DMS114 treated with DMSO at 0.1 percent for 48 hours (cell line): ENCODE results near the gene ADAR.

Experiments
- DNase-seq: peaks from one replicate; lab custom pipeline; 2025; ENCODE audit not compliant: unreplicated experiment; lab: John Stamatoyannopoulos, UW

ADAR gene

DNA sequence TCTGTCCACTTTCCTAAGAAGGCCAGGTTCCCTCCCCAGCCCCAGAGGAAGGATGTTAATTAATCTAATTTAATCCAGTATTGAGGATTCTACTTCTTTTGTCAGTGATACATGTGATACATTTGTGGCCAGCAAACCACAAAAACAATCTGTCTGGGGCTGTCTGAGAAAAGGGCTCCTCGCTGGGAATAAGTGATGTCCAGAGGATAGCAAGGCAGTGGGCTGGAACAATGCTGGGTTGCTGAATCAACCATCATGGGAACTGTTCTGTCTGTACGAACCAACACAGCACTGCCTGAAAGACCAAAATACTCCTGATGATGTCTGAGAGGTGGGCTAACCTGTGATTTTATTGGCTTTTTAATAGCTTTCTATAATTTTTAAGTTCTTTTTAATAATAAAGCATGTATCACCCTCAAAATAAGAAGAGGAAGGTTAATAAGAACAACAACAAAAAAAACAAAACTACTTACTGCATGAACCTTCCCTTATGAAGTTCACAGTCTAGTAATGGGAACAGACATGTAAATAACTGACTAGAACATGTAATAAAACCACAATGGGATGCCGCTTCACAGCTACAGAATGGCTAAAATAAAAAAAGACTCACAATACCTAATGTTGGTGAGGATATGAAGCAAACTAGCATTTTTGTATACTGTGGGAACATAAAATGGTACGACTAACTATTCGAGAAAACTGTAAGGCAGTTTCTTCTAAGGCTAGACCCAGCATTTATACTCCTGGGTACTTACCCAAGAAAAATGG, 11.4 kb upstream of the ADAR start:
- no peak for DNase-seq

DNA sequence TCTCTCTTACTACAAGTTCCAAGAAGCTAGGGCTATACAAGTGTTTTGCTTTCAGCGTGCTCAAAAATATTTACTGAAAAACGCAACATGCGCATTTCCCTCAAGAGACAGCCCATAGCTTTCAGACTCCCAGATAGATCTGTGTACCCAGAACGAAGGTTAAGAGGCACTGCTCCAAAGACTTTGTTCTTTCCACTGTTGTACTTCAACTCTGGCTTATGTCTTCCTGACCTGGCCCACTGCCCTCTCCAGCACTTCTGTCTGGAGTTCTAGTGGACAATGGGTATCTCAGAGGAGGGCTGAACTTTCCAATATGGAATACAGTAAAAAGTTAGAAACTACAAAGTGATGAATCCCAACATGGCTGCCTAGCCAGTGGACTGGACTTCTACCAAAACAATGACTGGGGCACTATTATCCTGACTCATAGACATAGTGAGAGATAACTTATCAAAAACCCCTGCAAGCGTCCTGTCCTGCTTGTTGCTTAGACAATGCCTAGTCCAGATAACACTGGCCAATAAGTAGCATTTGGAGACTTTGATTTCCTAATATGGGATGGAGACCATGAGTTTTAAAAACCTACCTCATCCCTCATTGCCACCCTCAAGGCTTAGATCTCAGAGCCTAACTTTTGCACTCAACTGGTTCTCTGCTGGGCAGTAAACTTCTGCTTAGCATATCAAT, 8.8 kb upstream of the ADAR start:
- no peak for DNase-seq

GRCh38 chr1:154615411-154615810, 7.4 kb upstream of the ADAR start:
- DNase-seq, result no peak

GRCh38 chr1:154614901-154615300, 6.9 kb upstream of the ADAR start:
- DNase-seq, result no peak

DNA sequence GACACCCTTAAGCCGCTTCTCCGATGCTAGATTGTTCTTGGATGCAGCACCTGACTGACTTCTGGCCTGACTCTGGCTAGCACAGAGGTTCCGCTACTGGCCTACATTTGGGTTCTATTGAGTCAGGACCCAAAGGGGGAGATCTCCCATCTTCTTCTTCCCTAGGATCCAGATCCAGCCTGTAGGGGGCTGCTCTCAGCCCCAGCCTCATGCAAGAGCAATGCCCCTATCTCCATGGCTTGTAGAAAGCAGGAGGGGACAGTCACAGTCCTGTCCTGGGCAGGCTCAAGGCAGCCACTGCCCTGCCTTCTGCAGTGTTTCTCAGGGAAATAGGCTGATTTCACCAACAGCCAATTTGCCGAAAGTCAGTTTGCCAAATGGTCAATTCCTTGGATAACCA, 6.3 kb upstream of the ADAR start:
- no peak for DNase-seq

DNA sequence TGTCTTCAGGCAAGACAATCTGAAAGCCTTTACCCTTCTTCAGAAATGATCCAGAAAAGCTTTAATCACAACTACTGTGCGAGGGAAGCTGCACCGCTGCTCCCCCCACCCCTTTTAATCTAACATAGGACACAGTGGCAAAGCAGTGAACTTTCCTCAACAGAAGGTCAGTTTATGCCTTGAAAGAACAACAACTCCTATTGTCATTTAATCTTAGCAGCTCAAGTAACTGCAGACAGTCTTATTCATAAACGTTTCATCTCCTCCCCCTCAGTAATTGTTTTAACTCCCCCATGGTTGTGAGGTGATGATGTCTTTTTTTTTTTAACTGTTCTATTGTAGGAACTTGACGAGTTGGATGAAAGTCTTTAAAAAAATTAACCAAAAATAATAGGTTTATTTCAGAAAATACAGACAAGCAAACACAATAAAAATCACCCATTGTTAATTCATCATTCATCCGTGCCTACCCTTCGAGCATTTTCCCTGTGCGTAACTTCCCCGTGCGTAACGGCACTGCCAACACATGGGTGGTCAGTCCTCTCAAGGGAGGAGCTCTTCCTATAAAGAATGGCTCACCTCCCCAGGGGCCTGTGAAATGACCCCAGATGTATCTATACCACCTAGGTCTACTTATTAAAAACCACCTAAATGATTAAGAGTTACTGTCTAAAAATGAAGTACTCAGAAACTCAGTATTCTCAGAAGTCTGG, 3.3 kb upstream of the ADAR start:
- DNase-seq, result no peak

GRCh38 chr1:154609398-154610380, 1.7 kb upstream of the ADAR start:
- DNase-seq, result no peak

GRCh38 chr1:154608397-154609270, 648 bp upstream of the ADAR start:
- peak; percentile 65 for DNase-seq

- peak; percentile 66 for DNase-seq
Observed at GRCh38 chr1:154607106-154607608, 829 bp downstream of the ADAR start.

GRCh38 chr1:154605534-154605933, 2.5 kb downstream of the ADAR start:
- DNase-seq, result no peak

DNA sequence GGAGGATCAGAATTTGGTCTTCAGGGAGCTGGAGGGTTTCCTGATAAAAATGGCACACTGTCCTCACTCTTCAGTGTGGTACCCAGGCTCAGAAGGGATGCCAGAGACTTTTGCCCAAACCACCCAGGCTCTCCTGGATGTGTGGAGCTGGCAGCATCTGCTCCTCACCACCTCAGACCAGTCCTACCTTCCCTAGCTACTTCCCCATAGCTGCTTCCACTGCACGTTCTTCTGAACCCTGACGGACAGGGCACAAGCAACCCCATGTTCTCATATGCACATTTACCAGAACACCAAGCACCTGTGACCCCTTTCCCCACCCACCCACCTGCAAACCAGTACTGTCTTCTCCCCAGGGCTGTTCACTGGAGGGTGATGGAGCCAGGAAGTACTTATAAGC, 4.7 kb downstream of the ADAR start:
- DNase-seq, result no peak

DNA sequence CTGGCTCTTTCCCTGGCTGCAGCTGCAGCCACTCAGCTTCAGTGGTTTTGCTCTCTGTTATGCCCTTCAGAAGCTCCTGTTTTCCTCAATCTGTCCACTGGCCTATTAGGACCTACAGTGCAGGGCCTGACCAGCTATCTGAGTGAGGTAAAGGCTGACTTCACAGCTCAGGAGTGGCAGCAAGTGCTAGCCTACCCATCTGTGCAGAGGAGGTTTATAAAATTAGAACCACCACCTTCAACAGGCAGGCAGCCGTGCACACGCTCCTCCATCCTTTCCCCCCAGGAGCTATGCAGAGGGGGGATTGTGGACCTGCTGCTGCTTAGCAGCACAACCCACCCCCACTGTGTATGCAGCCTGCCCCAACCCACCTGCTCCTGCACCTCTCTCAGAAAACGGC, 8.3 kb downstream of the ADAR start:
- DNase-seq, result no peak

- DNase-seq, result no peak
Observed at GRCh38 chr1:154598871-154599635, 8.9 kb downstream of the ADAR start.

DNA sequence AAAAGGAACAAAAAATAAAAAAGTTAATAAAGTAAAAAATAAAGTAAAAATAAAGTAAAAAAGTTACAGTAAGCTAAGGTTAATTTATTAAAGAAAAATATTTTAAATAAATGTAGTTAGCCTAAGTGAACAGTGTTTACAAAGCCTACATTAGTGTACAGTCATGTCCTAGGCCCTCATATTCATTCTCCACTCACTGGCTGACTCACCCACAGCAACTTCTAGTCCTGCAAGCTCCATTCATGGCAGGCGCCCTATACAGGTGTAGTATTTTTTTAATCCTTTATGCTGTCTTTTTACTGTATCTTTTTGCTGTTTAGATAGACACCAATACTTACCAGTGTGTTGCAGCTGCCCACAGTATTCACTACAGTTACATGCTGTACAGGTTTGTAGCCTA, 12.4 kb downstream of the ADAR start:
- DNase-seq, result no peak

DNA sequence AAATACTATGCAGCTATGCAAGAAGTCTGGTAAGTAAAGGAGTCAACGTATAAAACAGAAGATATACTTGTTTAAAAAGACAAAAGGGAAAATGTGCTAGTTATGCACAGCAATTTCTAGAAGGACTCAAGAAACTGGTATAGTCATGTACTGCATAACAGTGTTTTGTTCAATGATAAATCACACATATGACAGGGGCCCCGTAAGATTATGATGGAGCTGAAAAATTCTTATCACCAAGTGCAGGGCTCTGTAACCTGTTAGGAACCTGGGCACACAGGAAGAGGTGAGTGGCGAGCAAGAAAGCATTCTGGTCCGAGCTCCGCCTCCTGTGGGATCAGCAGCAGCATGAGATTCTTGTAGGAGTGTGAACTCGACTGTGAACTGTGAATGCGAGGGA, 13.2 kb downstream of the ADAR start:
- DNase-seq, result no peak

DNA sequence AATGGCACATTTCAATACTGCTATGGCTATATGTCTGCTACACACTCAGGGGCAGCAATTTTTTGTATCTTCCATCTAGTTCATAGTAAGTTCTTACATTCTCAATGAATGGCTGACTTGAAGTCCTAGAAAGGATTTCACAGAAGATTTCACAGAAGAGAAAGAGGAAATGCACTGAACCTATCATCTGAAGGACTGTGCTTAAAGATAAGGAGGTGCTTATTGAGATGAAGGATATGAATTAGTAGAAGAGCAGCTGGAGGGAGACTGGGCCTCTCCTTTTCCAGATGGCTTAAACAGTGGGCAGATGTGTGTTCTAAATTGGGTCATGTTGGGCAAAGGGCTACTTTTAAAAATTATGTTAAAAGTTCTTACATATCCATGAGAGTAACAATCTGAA, 14.6 kb downstream of the ADAR start:
- DNase-seq, result no peak

DNA sequence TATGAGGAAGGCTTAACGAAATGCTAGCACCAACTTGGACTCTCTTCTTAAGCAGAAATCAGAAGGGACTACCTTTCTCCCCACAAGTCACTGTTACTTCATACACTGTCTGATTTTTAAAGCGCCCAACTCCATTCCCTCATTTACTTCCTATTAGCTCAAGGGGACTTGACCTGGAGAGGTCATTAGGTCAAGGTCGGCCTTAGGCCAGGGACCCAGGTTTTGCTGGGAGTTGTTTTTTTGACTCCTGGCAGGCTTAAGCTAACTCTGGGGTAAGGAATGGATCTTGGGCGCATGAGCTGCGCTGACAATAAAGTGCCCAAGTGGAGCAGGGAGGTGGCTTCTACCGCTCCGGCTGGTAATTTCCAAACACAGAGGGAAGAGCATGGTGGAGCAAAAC, 16.8 kb downstream of the ADAR start:
- DNase-seq, result no peak

DNA sequence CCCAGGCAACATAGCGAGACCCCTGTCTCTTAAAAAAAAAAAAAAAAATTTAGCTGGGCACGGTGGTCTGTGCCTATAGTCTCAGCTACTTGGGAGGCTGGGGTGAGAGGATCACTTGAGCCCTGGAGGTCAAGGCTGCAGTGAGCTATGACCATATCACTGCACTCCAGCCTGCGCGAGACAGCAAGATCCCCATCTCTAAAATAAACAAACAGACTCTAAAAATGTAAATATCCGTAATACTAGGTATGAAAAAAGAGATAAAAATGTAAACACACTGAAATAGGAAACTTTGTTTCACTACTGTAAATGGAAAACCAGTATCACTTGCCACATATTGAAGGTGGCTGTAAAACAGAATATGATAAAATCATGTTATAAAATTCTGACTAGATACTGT, 17.2 kb downstream of the ADAR start:
- no peak for DNase-seq

DNA sequence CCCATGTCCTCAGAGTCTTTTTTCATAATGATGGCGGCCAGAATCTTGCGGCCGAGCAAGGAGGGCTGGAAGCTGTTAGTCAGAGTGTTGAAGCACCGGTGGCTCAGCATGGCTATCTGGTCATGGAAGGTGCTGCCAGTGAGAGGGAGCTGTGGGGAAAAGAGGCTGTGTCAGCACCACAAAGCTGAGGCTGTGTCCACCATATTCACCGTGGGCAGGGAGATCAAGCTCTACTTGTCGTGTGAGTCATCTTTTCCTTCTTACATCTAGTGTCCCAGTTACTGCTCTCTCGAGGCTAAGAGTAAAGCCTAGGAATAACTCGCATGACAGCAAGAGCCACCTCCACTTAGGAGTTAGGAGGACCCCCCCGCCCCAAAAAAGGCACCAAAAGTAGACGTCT, 18.2 kb downstream of the ADAR start:
- DNase-seq, result no peak
